ENCODE results near the gene STXBP6. TPM values are rescaled to one million over a fixed set of nuclear protein-coding genes. Genes with fewer than 3 reads are reported as not detected.

The STXBP6 gene
- total RNA-seq, 1 donor: not detected

DNA sequence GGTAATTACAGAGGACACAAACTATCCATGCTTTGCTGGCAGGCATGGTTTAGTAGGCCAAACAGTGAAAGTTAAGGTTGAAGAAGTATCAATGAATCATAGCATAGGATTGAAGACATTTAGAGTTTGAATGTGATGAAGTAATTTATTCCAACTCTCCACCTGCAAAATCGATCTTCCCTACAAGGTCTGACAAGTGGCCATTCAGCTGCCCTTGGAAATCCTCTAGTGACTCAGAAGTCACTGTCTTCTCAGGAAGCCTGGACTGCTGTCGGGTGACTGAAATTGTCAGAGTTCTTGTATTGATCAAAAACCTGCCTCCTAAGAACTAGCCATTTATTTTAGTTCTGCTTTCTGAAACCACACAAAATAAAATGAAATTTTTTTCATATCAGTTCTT, 17.7 kb upstream of the STXBP6 start:
- peaks cover 1% of the 10 kb centered on the region for H3K27me3 ChIP-seq (ENCODE audit: insufficient read depth, low read length)
- no peaks in the 10 kb centered on the region for H3K4me1 ChIP-seq (ENCODE audit: insufficient read depth, low read length)
- H3K4me3 ChIP-seq (ENCODE audit: low read length): no peak overlapping the region
- no peaks in the 10 kb centered on the region for H3K9me3 ChIP-seq (ENCODE audit: low read depth, low read length)

GRCh38 chr14:25062022-25062321, 12.0 kb upstream of the STXBP6 start:
- H3K4me1 ChIP-seq (ENCODE audit: insufficient read depth, low read length): no peaks in the 10 kb centered on the region
- H3K9me3 ChIP-seq (ENCODE audit: low read depth, low read length): no peaks in the 10 kb centered on the region
- no peak overlapping the region for H3K4me3 ChIP-seq (ENCODE audit: low read length)
- H3K27me3 ChIP-seq (ENCODE audit: insufficient read depth, low read length): no peaks in the 10 kb centered on the region

- Histone ChIP-seq H3K27me3 (ENCODE audit: insufficient read depth, low read length) (peaks cover 15% of the 10 kb centered on the region), H3K4me1 (ENCODE audit: insufficient read depth, low read length) (no peaks in the 10 kb centered on the region), H3K4me3 (ENCODE audit: low read length) (no peak overlapping the region), H3K9me3 (ENCODE audit: low read depth, low read length) (no peaks in the 10 kb centered on the region)
These were observed 6.7 kb upstream of the STXBP6 start for GRCh38 chr14:25056688-25057078.

- no peak overlapping the region for H3K4me3 ChIP-seq (ENCODE audit: low read length)
- peaks cover 20% of the 10 kb centered on the region for H3K27me3 ChIP-seq (ENCODE audit: insufficient read depth, low read length)
- H3K9me3 ChIP-seq (ENCODE audit: low read depth, low read length): no peaks in the 10 kb centered on the region
- H3K4me1 ChIP-seq (ENCODE audit: insufficient read depth, low read length): no peaks in the 10 kb centered on the region
These were observed 6.2 kb upstream of the STXBP6 start for GRCh38 chr14:25055992-25056687.

- Histone ChIP-seq H3K4me1 (ENCODE audit: insufficient read depth, low read length) (peaks cover 4% of the 10 kb centered on the region), H3K4me3 (ENCODE audit: low read length) (no peak overlapping the region), H3K27me3 (ENCODE audit: insufficient read depth, low read length) (peaks cover 32% of the 10 kb centered on the region), H3K9me3 (ENCODE audit: low read depth, low read length) (no peaks in the 10 kb centered on the region)
These were observed 5.1 kb upstream of the STXBP6 start for GRCh38 chr14:25055005-25055404.

GRCh38 chr14:25053585-25053984, 3.6 kb upstream of the STXBP6 start:
- peaks cover 44% of the 10 kb centered on the region for H3K27me3 ChIP-seq (ENCODE audit: insufficient read depth, low read length)
- peaks cover 13% of the 10 kb centered on the region for H3K4me1 ChIP-seq (ENCODE audit: insufficient read depth, low read length)
- no peaks in the 10 kb centered on the region for H3K9me3 ChIP-seq (ENCODE audit: low read depth, low read length)
- no peak overlapping the region for H3K4me3 ChIP-seq (ENCODE audit: low read length)

GRCh38 chr14:25052921-25053320, 3.0 kb upstream of the STXBP6 start:
- no peak overlapping the region for H3K4me3 ChIP-seq (ENCODE audit: low read length)
- peaks cover 50% of the 10 kb centered on the region for H3K27me3 ChIP-seq (ENCODE audit: insufficient read depth, low read length)
- no peaks in the 10 kb centered on the region for H3K9me3 ChIP-seq (ENCODE audit: low read depth, low read length)
- H3K4me1 ChIP-seq (ENCODE audit: insufficient read depth, low read length): peaks cover 13% of the 10 kb centered on the region

GRCh38 chr14:25052385-25052784, 2.4 kb upstream of the STXBP6 start:
- Histone ChIP-seq H3K4me3 (ENCODE audit: low read length) (no peak overlapping the region), H3K4me1 (ENCODE audit: insufficient read depth, low read length) (peaks cover 13% of the 10 kb centered on the region), H3K9me3 (ENCODE audit: low read depth, low read length) (no peaks in the 10 kb centered on the region), H3K27me3 (ENCODE audit: insufficient read depth, low read length) (peaks cover 56% of the 10 kb centered on the region)

- peaks cover 13% of the 10 kb centered on the region for H3K4me1 ChIP-seq (ENCODE audit: insufficient read depth, low read length)
- no peak overlapping the region for H3K4me3 ChIP-seq (ENCODE audit: low read length)
- no peaks in the 10 kb centered on the region for H3K9me3 ChIP-seq (ENCODE audit: low read depth, low read length)
- peaks cover 64% of the 10 kb centered on the region for H3K27me3 ChIP-seq (ENCODE audit: insufficient read depth, low read length)
These were observed 563 bp upstream of the STXBP6 start for GRCh38 chr14:25050269-25051150.

DNA sequence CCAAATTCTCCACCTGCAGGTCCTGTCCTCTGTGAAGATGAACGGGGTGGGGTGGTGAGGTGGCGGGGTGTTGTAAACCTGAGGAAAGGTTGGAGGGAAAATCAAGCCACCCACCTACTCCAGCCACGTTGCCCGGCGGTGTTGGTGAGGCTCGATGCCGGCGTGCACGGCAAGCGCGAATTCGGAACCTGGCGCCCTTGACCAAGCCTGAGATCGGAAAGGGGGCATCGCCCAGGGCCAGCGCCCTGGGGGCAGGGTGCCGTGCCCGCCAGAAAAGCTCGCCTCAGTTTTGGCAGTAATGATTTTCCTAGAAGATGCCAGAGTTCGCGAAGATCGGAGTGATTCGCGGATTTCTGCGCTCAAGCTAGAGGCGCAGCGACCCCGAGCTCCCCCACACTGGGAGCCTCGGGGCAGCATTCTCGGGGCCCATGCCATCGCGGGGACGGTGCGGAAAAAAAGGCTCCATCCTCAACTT, 817 bp downstream of the STXBP6 start:
- Histone ChIP-seq H3K4me1 (ENCODE audit: insufficient read depth, low read length) (peaks cover 13% of the 10 kb centered on the region), H3K27me3 (ENCODE audit: insufficient read depth, low read length) (peaks cover 64% of the 10 kb centered on the region), H3K9me3 (ENCODE audit: low read depth, low read length) (no peaks in the 10 kb centered on the region), H3K4me3 (ENCODE audit: low read length) (no peak overlapping the region)

GRCh38 chr14:25048170-25049016, 1.6 kb downstream of the STXBP6 start:
- Histone ChIP-seq H3K4me3 (ENCODE audit: low read length) (no peak overlapping the region), H3K4me1 (ENCODE audit: insufficient read depth, low read length) (peaks cover 13% of the 10 kb centered on the region), H3K27me3 (ENCODE audit: insufficient read depth, low read length) (peaks cover 64% of the 10 kb centered on the region), H3K9me3 (ENCODE audit: low read depth, low read length) (no peaks in the 10 kb centered on the region)

DNA sequence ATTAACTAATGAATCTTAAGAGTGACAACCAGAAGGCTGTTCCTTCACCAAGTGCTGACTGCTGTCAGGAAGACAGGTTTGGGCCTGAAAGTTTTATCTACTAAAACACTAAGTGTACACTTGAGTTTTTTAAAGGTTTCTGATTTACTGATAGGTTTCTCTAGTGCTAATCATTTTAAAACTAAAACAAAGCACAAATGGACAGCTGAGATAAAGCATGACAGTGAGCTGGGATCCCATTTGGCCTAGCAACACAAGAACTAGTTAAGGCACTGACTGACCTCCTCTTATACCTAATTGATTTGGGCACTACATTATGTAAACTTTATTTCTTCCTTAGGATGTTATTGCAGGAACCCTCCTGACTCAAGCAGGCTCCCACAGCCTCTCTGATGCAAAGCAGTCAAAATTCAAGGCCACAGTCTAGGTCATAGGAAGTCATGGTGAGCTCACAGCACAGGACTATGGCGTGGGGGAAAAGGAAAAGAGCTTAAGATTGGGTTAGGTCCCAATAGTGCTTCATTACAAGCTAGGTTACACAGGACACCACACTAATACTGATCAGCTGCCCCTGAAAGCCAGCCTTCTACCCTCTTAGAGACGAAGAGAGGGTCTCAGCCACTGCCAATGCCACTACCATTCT, 3.5 kb downstream of the STXBP6 start:
- Histone ChIP-seq H3K9me3 (ENCODE audit: low read depth, low read length) (no peaks in the 10 kb centered on the region), H3K4me1 (ENCODE audit: insufficient read depth, low read length) (peaks cover 13% of the 10 kb centered on the region), H3K27me3 (ENCODE audit: insufficient read depth, low read length) (peaks cover 47% of the 10 kb centered on the region), H3K4me3 (ENCODE audit: low read length) (no peak overlapping the region)

DNA sequence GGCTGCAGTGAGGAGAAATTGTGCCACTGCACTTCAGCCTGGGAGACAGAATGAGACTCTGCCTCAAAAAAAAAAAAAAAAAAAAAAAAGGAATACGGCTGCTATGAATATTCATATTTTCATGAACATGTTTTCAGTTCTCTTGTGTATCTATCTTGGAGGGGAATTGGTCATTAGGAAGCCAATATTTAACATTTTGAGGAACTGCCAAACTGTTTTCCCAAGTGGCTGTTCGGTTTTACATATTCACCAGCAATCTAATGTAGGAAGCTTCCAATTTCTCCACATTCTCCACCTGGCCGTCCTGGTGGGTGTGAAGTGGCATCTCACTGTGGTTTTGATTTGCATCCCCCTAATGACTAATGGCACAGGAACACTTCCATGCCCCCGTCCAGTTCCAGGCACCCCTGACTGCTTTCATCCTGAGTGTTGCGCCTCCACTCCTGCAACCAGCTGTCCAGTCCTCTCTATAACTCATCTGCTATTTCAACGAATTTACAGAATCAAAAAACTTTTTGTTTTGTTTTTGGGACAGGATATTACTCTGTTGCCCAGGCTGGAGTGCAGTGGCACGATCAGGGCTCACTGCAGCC, 5.7 kb downstream of the STXBP6 start:
- H3K4me1 ChIP-seq (ENCODE audit: insufficient read depth, low read length): peaks cover 2% of the 10 kb centered on the region

More for the DNA sequence above, 5.7 kb downstream of the STXBP6 start:
- no peak overlapping the region for H3K4me3 ChIP-seq (ENCODE audit: low read length)
- no peaks in the 10 kb centered on the region for H3K9me3 ChIP-seq (ENCODE audit: low read depth, low read length)
- H3K27me3 ChIP-seq (ENCODE audit: insufficient read depth, low read length): peaks cover 27% of the 10 kb centered on the region
